GM21381 (cell line): ENCODE data around the gene PGA3.
"Not testable (repeated sequence)": the region's sequence is repeated elsewhere in the genome, so short reads cannot be mapped to it uniquely, and the experiment has no call there.

Experiments
- ATAC-seq: cut with Tn5 transposase; IDR thresholded peaks from one replicate; pipeline ENCODE4 v1.9.1; 2021; ENCODE audit warnings: mild to moderate bottlenecking, moderate library complexity; ENCODE audit not compliant: unreplicated experiment

The PGA3 gene

GRCh38 chr11:61204502-61205059 lies 1.3 kb downstream of the PGA3 start:
- not testable (repeated sequence) for ATAC-seq

- ATAC-seq = not testable (repeated sequence)
Measured at GRCh38 chr11:61207636-61208310, 4.5 kb downstream of the PGA3 start.

- ATAC-seq = not testable (repeated sequence)
Measured at GRCh38 chr11:61210629-61211028, 7.3 kb downstream of the PGA3 start.

GRCh38 chr11:61211327-61211952 lies 8.1 kb downstream of the PGA3 start:
- ATAC-seq = not testable (repeated sequence)

- ATAC-seq = not testable (repeated sequence)
Measured at GRCh38 chr11:61212202-61212601, 8.9 kb downstream of the PGA3 start.

- not testable (repeated sequence) for ATAC-seq
Measured at GRCh38 chr11:61213711-61214324, 10.5 kb downstream of the PGA3 start.

- ATAC-seq = not testable (repeated sequence)
Measured at GRCh38 chr11:61218306-61218705, 15.0 kb downstream of the PGA3 start.

- ATAC-seq = not testable (repeated sequence)
Measured at GRCh38 chr11:61219016-61219415, 15.7 kb downstream of the PGA3 start.

GRCh38 chr11:61222047-61222446 lies 18.7 kb downstream of the PGA3 start, which contains the start of gene PGA4:
TSS of gene PGA4 (plus strand) at chr11:61222347. CDS start at chr11:61222401, 54 bp downstream.
- ATAC-seq = not testable (repeated sequence)

- not testable (repeated sequence) for ATAC-seq
Measured at GRCh38 chr11:61222692-61223091, 19.4 kb downstream of the PGA3 start.

GRCh38 chr11:61226457-61227137 lies 23.3 kb downstream of the PGA3 start:
- ATAC-seq = not testable (repeated sequence)

GRCh38 chr11:61229458-61229857 lies 26.1 kb downstream of the PGA3 start:
- ATAC-seq = not testable (repeated sequence)

GRCh38 chr11:61231033-61231432 lies 27.7 kb downstream of the PGA3 start:
- not testable (repeated sequence) for ATAC-seq

GRCh38 chr11:61231585-61231984 lies 28.3 kb downstream of the PGA3 start:
- not testable (repeated sequence) for ATAC-seq

- not testable (repeated sequence) for ATAC-seq
Measured at GRCh38 chr11:61232548-61233145, 29.3 kb downstream of the PGA3 start.

GRCh38 chr11:61237130-61237529 lies 33.8 kb downstream of the PGA3 start:
- ATAC-seq = not testable (repeated sequence)

- ATAC-seq = not testable (repeated sequence)
Measured at GRCh38 chr11:61240288-61240687, 37.0 kb downstream of the PGA3 start.

GRCh38 chr11:61240875-61241274 lies 37.6 kb downstream of the PGA3 start, which contains the start of gene PGA5:
TSS of gene PGA5 (plus strand) at chr11:61241175. CDS start at chr11:61241227, 52 bp downstream.
- not testable (repeated sequence) for ATAC-seq

- not testable (repeated sequence) for ATAC-seq
Measured at GRCh38 chr11:61241526-61241925, 38.2 kb downstream of the PGA3 start.

GRCh38 chr11:61245284-61245964 lies 42.1 kb downstream of the PGA3 start:
- ATAC-seq = not testable (repeated sequence)
